Omental fat pad (tissue), 4 donors: ENCODE measurements around the gene EFNA5. TPM values are rescaled to one million over a fixed set of nuclear protein-coding genes. Genes with fewer than 3 reads are reported as not detected.

Experiments
- ATAC-seq: fragments of 150-250 bp; one replicate; pipeline ENCODE4 v1.9.1; 2016; ENCODE audit warnings: mild to moderate bottlenecking, moderate library complexity; ENCODE audit not compliant: low FRiP score
- DNase-seq: peaks from one replicate; pipeline ENCODE4 v3.0.0-alpha.2; 2019; ENCODE audit warnings: low spot score
- total RNA-seq, 4 donors: library from RNA; depleted of rRNA; stranded (reverse); fragments of >200 nt; gene quantifications; one replicate each; pipeline ENCODE4 v1.1.0, GENCODE V29; 2016
- TF ChIP-seq, protein P1 (sequence below), 3 donors: fragments of 450-650 bp; IDR thresholded peaks; one replicate each; pipeline ENCODE4 v1.5.1; 2016 to 2017; ENCODE audit warnings: antibody characterized with exemption in 3 of 3, mild to moderate bottlenecking in 3 of 3, moderate library complexity in 2 of 3

Gene EFNA5
- total RNA-seq, 4 donors from 2014 or later: 9.0 to 26.3 (median 14.0) TPM

- ATAC-seq (no peak), DNase-seq (no peak)
- TF ChIP-seq, protein P1, sequence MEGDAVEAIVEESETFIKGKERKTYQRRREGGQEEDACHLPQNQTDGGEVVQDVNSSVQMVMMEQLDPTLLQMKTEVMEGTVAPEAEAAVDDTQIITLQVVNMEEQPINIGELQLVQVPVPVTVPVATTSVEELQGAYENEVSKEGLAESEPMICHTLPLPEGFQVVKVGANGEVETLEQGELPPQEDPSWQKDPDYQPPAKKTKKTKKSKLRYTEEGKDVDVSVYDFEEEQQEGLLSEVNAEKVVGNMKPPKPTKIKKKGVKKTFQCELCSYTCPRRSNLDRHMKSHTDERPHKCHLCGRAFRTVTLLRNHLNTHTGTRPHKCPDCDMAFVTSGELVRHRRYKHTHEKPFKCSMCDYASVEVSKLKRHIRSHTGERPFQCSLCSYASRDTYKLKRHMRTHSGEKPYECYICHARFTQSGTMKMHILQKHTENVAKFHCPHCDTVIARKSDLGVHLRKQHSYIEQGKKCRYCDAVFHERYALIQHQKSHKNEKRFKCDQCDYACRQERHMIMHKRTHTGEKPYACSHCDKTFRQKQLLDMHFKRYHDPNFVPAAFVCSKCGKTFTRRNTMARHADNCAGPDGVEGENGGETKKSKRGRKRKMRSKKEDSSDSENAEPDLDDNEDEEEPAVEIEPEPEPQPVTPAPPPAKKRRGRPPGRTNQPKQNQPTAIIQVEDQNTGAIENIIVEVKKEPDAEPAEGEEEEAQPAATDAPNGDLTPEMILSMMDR (IDR thresholded peaks at IDR 0.05): no peak
Measured at GRCh38 chr5:107687404-107687803, 16.7 kb upstream of the EFNA5 start.

DNA sequence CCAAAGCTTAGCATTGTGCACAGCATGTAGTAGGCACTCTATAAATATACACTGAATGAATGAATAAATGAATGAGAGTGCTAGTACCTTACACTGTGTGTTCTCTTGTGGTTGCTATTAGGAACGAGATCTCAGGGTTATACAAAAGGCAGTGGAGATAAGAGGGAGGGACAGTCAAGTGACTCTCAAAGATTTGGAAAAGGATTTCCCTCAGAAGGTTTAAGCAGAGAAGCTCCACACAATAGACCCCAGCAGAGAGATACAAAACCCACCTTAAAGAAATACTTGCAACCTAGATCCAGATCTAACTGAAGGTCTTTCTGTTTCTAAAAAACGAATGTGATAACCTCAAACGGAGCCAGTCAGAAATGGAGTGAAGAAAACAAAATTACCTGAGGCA, 11.8 kb upstream of the EFNA5 start:
- TF ChIP-seq, protein P1 (IDR thresholded peaks at IDR 0.05): no peak
- DNase-seq: no peak
- no peak for ATAC-seq

- no peak for DNase-seq
Measured at GRCh38 chr5:107680799-107681198, 10.1 kb upstream of the EFNA5 start.

DNA sequence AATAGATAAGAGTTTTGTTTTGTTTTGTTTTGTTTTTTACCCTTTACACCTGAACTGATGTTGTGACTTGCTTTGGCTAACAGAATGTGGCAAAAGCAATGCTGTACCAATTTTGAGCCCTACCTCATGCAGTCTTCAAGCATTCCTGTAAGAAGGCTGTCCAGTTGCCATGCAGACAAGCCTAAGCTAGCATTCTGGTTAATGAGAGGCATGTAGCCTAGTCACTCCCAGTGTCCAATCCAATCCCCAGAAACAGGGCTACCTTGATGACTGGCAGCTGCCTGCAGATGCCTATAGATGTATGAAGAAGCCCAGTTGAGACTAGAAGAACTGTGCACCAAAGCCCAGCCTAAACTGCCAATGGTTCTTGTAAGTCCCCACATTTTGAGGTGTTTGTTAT, 9.4 kb upstream of the EFNA5 start:
- DNase-seq (no peak), ATAC-seq (no peak)
- TF ChIP-seq, protein P1 (IDR thresholded peaks at IDR 0.05): no peak

More at GRCh38 chr5:107680799-107681198, 10.1 kb upstream of the EFNA5 start:
- no peak for ATAC-seq
- TF ChIP-seq, protein P1 (IDR thresholded peaks at IDR 0.05): no peak

GRCh38 chr5:107676702-107677101, 6.0 kb upstream of the EFNA5 start:
- DNase-seq: no peak
- TF ChIP-seq, protein P1 (IDR thresholded peaks at IDR 0.05): no peak
- no peak for ATAC-seq

- TF ChIP-seq, protein P1 (IDR thresholded peaks at IDR 0.05): no peak
Measured at GRCh38 chr5:107675201-107675600, 4.5 kb upstream of the EFNA5 start.

GRCh38 chr5:107674655-107675054, 3.9 kb upstream of the EFNA5 start:
- ATAC-seq: no peak
- no peak for DNase-seq
- TF ChIP-seq, protein P1 (IDR thresholded peaks at IDR 0.05): no peak

More at GRCh38 chr5:107675201-107675600, 4.5 kb upstream of the EFNA5 start:
- DNase-seq: no peak
- ATAC-seq: no peak
